Keratinocyte (primary cell): Measurements from ENCODE around the gene IRF8. TPM values are rescaled to one million over a fixed set of nuclear protein-coding genes. Genes with fewer than 3 reads are reported as not detected.

Experiments
- DNase-seq: peaks from one replicate; pipeline ENCODE4 v3.0.0-alpha.2; 2011; ENCODE audit warnings: low read depth, missing footprints, low spot score
- FAIRE-seq: peaks from 2 replicates; lab custom pipeline; 2011; peaks lifted over from hg19 to GRCh38; lab: Jason Lieb, UNC
- H2AFZ ChIP-seq: 2 replicates; pipeline ENCODE4 v1.6.0; 2012; ENCODE audit warnings: low read length, control low read depth, inconsistent platforms; ENCODE audit not compliant: control insufficient read depth
- H3K27ac ChIP-seq: 2 replicates; pipeline ENCODE4 v1.5.1; 2011; ENCODE audit warnings: low read length; ENCODE audit not compliant: control insufficient read depth, insufficient read depth
- H3K27me3 ChIP-seq: 3 replicates; pipeline ENCODE4 v1.6.0; 2011; ENCODE audit warnings: low read length; ENCODE audit not compliant: control insufficient read depth, insufficient read depth; ENCODE audit errors: extremely low read depth
- H3K36me3 ChIP-seq, 2 experiments: 2 replicates in 1 of 2; 3 replicates in 1 of 2; pipeline ENCODE4 v1.5.1; 2011; ENCODE audit warnings: low read length in 2 of 2, mild to moderate bottlenecking in 1 of 2; ENCODE audit not compliant: control insufficient read depth in 2 of 2, insufficient read depth in 2 of 2; ENCODE audit errors: extremely low read depth in 1 of 2
- H3K4me1 ChIP-seq: 3 replicates; pipeline ENCODE4 v1.5.1; 2011; ENCODE audit warnings: low read length; ENCODE audit not compliant: control insufficient read depth, insufficient read depth; ENCODE audit errors: extremely low read depth
- H3K4me2 ChIP-seq: 3 replicates; pipeline ENCODE4 v1.6.0; 2011; ENCODE audit warnings: low read depth, low read length; ENCODE audit not compliant: control insufficient read depth, insufficient read depth; ENCODE audit errors: extremely low read depth
- H3K4me3 ChIP-seq, 3 experiments: fragments of 200-600 bp in 1 of 3; sonication (generic) in 1 of 3; 2 replicates in 2 of 3; 3 replicates in 1 of 3; pipeline ENCODE4 v1.5.1; 2011 to 2016; ENCODE audit warnings: low read length in 3 of 3, mild to moderate bottlenecking in 3 of 3, control low read depth in 2 of 3, inconsistent platforms in 1 of 3, low read depth in 1 of 3, mixed read lengths in 1 of 3, mixed run types in 1 of 3, moderate library complexity in 1 of 3; ENCODE audit not compliant: control insufficient read depth in 2 of 3, insufficient read depth in 2 of 3; ENCODE audit errors: extremely low read depth in 1 of 3
- H3K79me2 ChIP-seq: 2 replicates; pipeline ENCODE4 v1.6.0; 2012; ENCODE audit warnings: low read length; ENCODE audit not compliant: control insufficient read depth, insufficient read depth
- H3K9ac ChIP-seq: 3 replicates; pipeline ENCODE4 v1.6.0; 2011; ENCODE audit warnings: low read length; ENCODE audit not compliant: control insufficient read depth, insufficient read depth; ENCODE audit errors: extremely low read depth
- H3K9me1 ChIP-seq: 3 replicates; pipeline ENCODE4 v1.6.0; 2011; ENCODE audit warnings: low read length; ENCODE audit not compliant: control insufficient read depth, insufficient read depth; ENCODE audit errors: extremely low read depth
- H3K9me3 ChIP-seq: 2 replicates; pipeline ENCODE4 v1.5.1; 2012; ENCODE audit warnings: low read depth, low read length; ENCODE audit not compliant: control insufficient read depth
- H4K20me1 ChIP-seq: 3 replicates; pipeline ENCODE4 v1.6.0; 2011; ENCODE audit warnings: low read length; ENCODE audit not compliant: control insufficient read depth, insufficient read depth; ENCODE audit errors: extremely low read depth
- EZH2 ChIP-seq: IDR thresholded peaks from one replicate; pipeline ENCODE4 v1.6.1; 2012; ENCODE audit warnings: inconsistent platforms, mild to moderate bottlenecking, low read length, moderate library complexity
- dilution Hi-C: fragments of 300-500 bp; cut with MboI; formaldehyde crosslinking; loops from one replicate; pipeline ENCODE4 v1.7.0; 2020; ENCODE audit warnings: low sequenced_read_pairs; ENCODE audit not compliant: extremely low pct_ligation_motif_present
- polyA plus RNA-seq, 5 experiments: library from polyadenylated mRNA; depleted of rRNA in 3 of 5; stranded (reverse) in 3 of 5; stranded (forward) in 1 of 5; unstranded in 1 of 5; fragments of >200 nt; gene quantifications; 1 replicate in 1 of 5; 2 replicates in 3 of 5; 3 replicates in 1 of 5; pipeline versions ENCODE4 v1.2.1 to v1.2.3, GENCODE V29; 2011 to 2012; ENCODE audit warnings: missing spikeins in 2 of 5, low read depth in 1 of 5, low replicate concordance in 1 of 5
- TF ChIP-seq, protein P1 (sequence below), 3 experiments: IDR thresholded peaks in 1 of 3; conservative IDR thresholded peaks in 1 of 3; optimal IDR thresholded peaks in 1 of 3; 2 replicates in 2 of 3; 3 replicates in 1 of 3; pipeline versions ENCODE3 to v1.5.1; 2011; ENCODE audit warnings: low read length in 3 of 3, mild to moderate bottlenecking in 3 of 3, moderate library complexity in 2 of 3, control low read depth in 1 of 3, inconsistent platforms in 1 of 3; ENCODE audit not compliant: insufficient read depth in 2 of 3; ENCODE audit errors: extremely low read depth in 1 of 3

The IRF8 gene
- polyA plus RNA-seq, 1 donor (not counting 4 experiments of a cell fraction or from before 2014, with no cell fraction given) = not detected

DNA sequence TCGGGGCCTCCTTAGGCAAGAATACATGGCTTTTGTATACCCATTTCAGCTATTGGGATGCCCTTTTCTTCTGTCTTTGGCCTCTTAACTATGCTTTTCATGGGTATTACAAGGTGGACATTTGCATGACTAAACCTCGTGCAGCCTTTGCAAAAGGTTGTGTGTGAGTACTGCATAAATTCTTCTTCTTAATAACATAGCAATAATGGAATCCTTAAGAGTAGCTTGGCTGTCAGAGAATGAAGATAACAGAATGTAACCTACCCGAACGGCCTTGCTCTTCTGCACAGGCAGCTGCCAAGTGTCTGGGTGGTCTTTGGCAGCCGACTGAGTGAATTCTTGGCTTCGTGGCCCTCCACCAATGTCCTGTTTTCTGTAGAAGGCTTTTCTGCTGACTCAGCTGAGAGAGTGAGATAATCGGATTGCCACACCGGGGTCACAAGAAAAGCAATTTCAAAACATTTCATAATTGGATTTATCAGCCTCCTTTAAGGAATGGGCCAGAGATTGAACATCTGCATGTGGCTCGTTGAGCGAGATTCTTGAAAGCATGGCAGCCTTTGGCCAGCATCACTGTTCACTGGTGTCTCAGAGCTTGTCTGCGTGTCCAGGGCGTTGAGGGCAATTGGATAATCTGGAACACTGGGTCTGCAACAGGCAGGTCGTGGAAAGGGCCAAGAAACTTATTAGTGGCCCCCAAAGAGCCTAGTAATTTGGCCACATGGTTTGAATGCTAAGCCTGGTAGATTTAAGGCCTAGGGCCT, 13.4 kb downstream of the IRF8 start:
- Histone ChIP-seq H3K36me3 (no peaks in the 10 kb centered on the region), H3K27me3 (no peaks in the 10 kb centered on the region), H3K9ac (no peak overlapping the region), H3K4me2 (no peak overlapping the region), H4K20me1 (no peaks in the 10 kb centered on the region), H3K4me3 (no peak overlapping the region), H3K4me1 (no peaks in the 10 kb centered on the region), H3K27ac (no peak overlapping the region), H2AFZ (no peak overlapping the region), H3K79me2 (no peaks in the 10 kb centered on the region), H3K9me3 (no peaks in the 10 kb centered on the region), H3K9me1 (no peaks in the 10 kb centered on the region)
- dilution Hi-C loops = no loop called here
- DNase-seq (no peak), FAIRE-seq (no peak)
- TF ChIP-seq, protein P1, sequence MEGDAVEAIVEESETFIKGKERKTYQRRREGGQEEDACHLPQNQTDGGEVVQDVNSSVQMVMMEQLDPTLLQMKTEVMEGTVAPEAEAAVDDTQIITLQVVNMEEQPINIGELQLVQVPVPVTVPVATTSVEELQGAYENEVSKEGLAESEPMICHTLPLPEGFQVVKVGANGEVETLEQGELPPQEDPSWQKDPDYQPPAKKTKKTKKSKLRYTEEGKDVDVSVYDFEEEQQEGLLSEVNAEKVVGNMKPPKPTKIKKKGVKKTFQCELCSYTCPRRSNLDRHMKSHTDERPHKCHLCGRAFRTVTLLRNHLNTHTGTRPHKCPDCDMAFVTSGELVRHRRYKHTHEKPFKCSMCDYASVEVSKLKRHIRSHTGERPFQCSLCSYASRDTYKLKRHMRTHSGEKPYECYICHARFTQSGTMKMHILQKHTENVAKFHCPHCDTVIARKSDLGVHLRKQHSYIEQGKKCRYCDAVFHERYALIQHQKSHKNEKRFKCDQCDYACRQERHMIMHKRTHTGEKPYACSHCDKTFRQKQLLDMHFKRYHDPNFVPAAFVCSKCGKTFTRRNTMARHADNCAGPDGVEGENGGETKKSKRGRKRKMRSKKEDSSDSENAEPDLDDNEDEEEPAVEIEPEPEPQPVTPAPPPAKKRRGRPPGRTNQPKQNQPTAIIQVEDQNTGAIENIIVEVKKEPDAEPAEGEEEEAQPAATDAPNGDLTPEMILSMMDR (optimal IDR thresholded peaks at IDR 0.05 in 1 of 3, IDR thresholded peaks at IDR 0.05 in 1 of 3, conservative IDR thresholded peaks at IDR 0.05 in 1 of 3; ENCODE audit: extremely low read depth in 1 of 3, insufficient read depth in 2 of 3, low read length in 3 of 3) = no peak
- no peak for TF ChIP-seq EZH2

DNA sequence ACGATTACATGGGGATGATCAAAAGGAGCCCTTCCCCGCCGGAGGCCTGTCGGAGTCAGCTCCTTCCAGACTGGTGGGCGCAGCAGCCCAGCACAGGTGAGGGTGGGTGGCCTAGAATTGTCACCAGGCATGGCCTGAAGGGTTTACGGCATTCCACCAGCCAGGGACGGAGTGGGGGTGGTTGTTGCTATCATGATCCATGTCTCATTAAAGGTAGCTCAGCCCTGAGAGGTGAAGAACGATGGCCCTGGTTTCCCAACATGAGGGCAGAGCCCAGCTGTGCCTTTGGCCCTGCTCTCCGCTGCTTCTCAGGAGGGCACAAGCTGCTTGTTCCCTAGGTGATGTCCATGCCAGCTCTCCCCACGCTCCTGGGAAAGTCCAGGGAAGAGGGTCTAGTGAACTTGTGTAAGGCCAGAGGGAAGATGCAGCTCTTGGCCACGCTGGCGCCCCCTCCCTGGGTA, 14.2 kb downstream of the IRF8 start:
- Histone ChIP-seq H3K4me3 (no peak overlapping the region), H3K36me3 (no peaks in the 10 kb centered on the region), H3K27ac (no peak overlapping the region), H3K9me3 (no peaks in the 10 kb centered on the region), H3K4me2 (no peak overlapping the region), H3K9ac (no peak overlapping the region), H3K4me1 (no peaks in the 10 kb centered on the region), H3K27me3 (no peaks in the 10 kb centered on the region), H3K79me2 (no peaks in the 10 kb centered on the region), H3K9me1 (no peaks in the 10 kb centered on the region), H2AFZ (no peak overlapping the region), H4K20me1 (no peaks in the 10 kb centered on the region)
- no peak for DNase-seq
- FAIRE-seq = no peak
- TF ChIP-seq, protein P1 (optimal IDR thresholded peaks at IDR 0.05 in 1 of 3, IDR thresholded peaks at IDR 0.05 in 1 of 3, conservative IDR thresholded peaks at IDR 0.05 in 1 of 3; ENCODE audit: extremely low read depth in 1 of 3, insufficient read depth in 2 of 3, low read length in 3 of 3) = no peak
- TF ChIP-seq EZH2 = no peak
- dilution Hi-C loops = no loop called here
